Measurements from ENCODE around the gene TRPM7.

TRPM7 gene

GRCh38 chr15:50628421-50628820, 58.2 kb downstream of the TRPM7 start:
- no peaks in the 10 kb centered on the region for H4K20me1 ChIP-seq (ENCODE audit: insufficient read depth, low read length)
- no peaks in the 10 kb centered on the region for H3K79me2 ChIP-seq (ENCODE audit: insufficient read depth, low read length)
- H3K9ac ChIP-seq (ENCODE audit: low read depth, low read length), result no peak overlapping the region
- no peak for ATAC-seq (ENCODE audit: insufficient read depth, low read depth)
- no peaks in the 10 kb centered on the region for H3K9me3 ChIP-seq (ENCODE audit: insufficient read depth, low read length, severe bottlenecking)
- DNase-seq, result no peak
- H3K4me2 ChIP-seq (ENCODE audit: insufficient read depth, low read length), result no peak overlapping the region
- no peak overlapping the region for H2AFZ ChIP-seq (ENCODE audit: low read depth, low read length)
- no peak for TF ChIP-seq EZH2 (IDR thresholded peaks at IDR 0.05; ENCODE audit: borderline replicate concordance, low read depth, low read length, severe bottlenecking)
- no peak for TF ChIP-seq CTCF (IDR thresholded peaks at IDR 0.05; ENCODE audit: borderline replicate concordance, extremely low read depth, low read length, poor library complexity, severe bottlenecking)
- H3K36me3 ChIP-seq (ENCODE audit: insufficient read depth, low read length), result peaks cover 82% of the 10 kb centered on the region
- H3K4me3 ChIP-seq (ENCODE audit: low read depth in 1 of 2, low read length in 2 of 2), result no peak overlapping the region
- H3K4me1 ChIP-seq (ENCODE audit: insufficient read depth, low read length), result no peaks in the 10 kb centered on the region
- H3K27ac ChIP-seq (ENCODE audit: low read length), result no peak overlapping the region
- no peaks in the 10 kb centered on the region for H3K27me3 ChIP-seq (ENCODE audit: insufficient read depth, low read length, poor library complexity)

GRCh38 chr15:50627351-50628055, 59.1 kb downstream of the TRPM7 start:
- H2AFZ ChIP-seq (ENCODE audit: low read depth, low read length), result no peak overlapping the region
- no peaks in the 10 kb centered on the region for H3K27me3 ChIP-seq (ENCODE audit: insufficient read depth, low read length, poor library complexity)
- no peak overlapping the region for H3K27ac ChIP-seq (ENCODE audit: low read length)
- H3K9ac ChIP-seq (ENCODE audit: low read depth, low read length), result no peak overlapping the region
- DNase-seq, result no peak
- ATAC-seq (ENCODE audit: insufficient read depth, low read depth), result no peak
- H3K4me2 ChIP-seq (ENCODE audit: insufficient read depth, low read length), result no peak overlapping the region
- peaks cover 81% of the 10 kb centered on the region for H3K36me3 ChIP-seq (ENCODE audit: insufficient read depth, low read length)
- no peak overlapping the region for H3K4me3 ChIP-seq (ENCODE audit: low read depth in 1 of 2, low read length in 2 of 2)
- H3K79me2 ChIP-seq (ENCODE audit: insufficient read depth, low read length), result no peaks in the 10 kb centered on the region
- H3K9me3 ChIP-seq (ENCODE audit: insufficient read depth, low read length, severe bottlenecking), result no peaks in the 10 kb centered on the region
- TF ChIP-seq EZH2 (IDR thresholded peaks at IDR 0.05; ENCODE audit: borderline replicate concordance, low read depth, low read length, severe bottlenecking) (no peak), CTCF (IDR thresholded peaks at IDR 0.05; ENCODE audit: borderline replicate concordance, extremely low read depth, low read length, poor library complexity, severe bottlenecking) (no peak)
- no peaks in the 10 kb centered on the region for H4K20me1 ChIP-seq (ENCODE audit: insufficient read depth, low read length)
- no peaks in the 10 kb centered on the region for H3K4me1 ChIP-seq (ENCODE audit: insufficient read depth, low read length)

GRCh38 chr15:50624616-50625168, 61.9 kb downstream of the TRPM7 start:
- DNase-seq, result no peak
- no peak overlapping the region for H3K9ac ChIP-seq (ENCODE audit: low read depth, low read length)
- no peak overlapping the region for H3K27ac ChIP-seq (ENCODE audit: low read length)
- H3K27me3 ChIP-seq (ENCODE audit: insufficient read depth, low read length, poor library complexity), result no peaks in the 10 kb centered on the region
- H3K79me2 ChIP-seq (ENCODE audit: insufficient read depth, low read length), result 0 out of 2 replicates have a peak, but pooled peaks cover 2% of the 10 kb centered on the region
- H4K20me1 ChIP-seq (ENCODE audit: insufficient read depth, low read length), result no peaks in the 10 kb centered on the region
- no peak overlapping the region for H2AFZ ChIP-seq (ENCODE audit: low read depth, low read length)
- no peak for ATAC-seq (ENCODE audit: insufficient read depth, low read depth)
- TF ChIP-seq EZH2 (IDR thresholded peaks at IDR 0.05; ENCODE audit: borderline replicate concordance, low read depth, low read length, severe bottlenecking) (no peak), CTCF (IDR thresholded peaks at IDR 0.05; ENCODE audit: borderline replicate concordance, extremely low read depth, low read length, poor library complexity, severe bottlenecking) (no peak)
- no peaks in the 10 kb centered on the region for H3K9me3 ChIP-seq (ENCODE audit: insufficient read depth, low read length, severe bottlenecking)
- no peak overlapping the region for H3K4me3 ChIP-seq (ENCODE audit: low read depth in 1 of 2, low read length in 2 of 2)
- no peaks in the 10 kb centered on the region for H3K4me1 ChIP-seq (ENCODE audit: insufficient read depth, low read length)
- peaks cover 69% of the 10 kb centered on the region for H3K36me3 ChIP-seq (ENCODE audit: insufficient read depth, low read length)
- no peak overlapping the region for H3K4me2 ChIP-seq (ENCODE audit: insufficient read depth, low read length)
